ENCODE measurements around the gene SHKBP1. TPM values are rescaled to one million over a fixed set of nuclear protein-coding genes. Genes with fewer than 3 reads are reported as not detected.
A peak's percentile ranks its signal among the peaks of the same experiment; 100 is the strongest.

Gene SHKBP1
- total and polyA plus RNA-seq, 9 of the 15 experiments (the other 6 are each of a cell fraction or from before 2014, with no cell fraction given), result 1.2 to 58.1 (median 22.3) TPM

DNA sequence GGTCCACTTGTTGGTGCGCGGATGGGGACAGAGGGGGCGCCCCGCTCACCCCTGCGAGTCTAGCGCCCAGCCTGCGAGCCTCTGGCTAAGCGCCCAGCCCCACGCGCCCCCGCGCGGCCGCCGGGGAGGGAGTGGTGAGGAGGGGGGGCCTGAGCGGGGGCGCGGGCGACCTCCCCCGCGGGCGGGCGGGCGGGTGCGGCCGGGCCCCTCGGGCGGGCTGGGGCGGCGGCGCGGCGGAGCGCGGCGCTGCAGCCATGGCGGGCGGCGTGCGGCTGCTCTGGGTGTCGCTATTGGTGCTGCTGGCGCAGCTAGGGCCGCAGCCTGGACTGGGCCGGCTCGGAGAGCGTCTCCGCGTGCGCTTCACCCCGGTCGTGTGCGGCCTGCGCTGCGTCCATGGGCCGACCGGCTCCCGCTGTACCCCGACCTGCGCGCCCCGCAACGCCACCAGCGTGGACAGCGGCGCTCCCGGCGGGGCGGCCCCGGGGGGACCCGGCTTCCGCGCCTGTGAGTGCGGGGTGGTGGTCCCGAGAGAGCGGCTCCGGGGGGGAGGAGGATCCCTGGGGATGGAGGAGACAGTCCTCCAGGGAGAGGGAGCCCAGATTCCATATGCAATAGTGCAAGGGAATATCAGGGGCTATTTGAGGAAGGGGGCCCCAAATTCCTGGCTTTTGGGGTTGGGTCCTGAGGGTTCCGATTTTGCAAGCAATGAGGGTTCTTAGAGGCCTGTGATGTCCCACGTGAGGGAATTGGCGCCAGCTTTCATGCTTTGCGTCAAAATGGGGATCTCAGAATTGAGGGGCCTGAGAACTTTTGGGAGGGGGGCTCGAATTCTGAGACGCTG lies 24.7 kb downstream of the SHKBP1 start, which contains the start of gene LTBP4 (continued):
- TF ChIP-seq ZC3H4 (CRISPR knock-in tag; IDR thresholded peaks at IDR 0.05; ENCODE audit: borderline replicate concordance) (no peak), USF1 (CRISPR knock-in tag; IDR thresholded peaks at IDR 0.05) (peak; percentile 39; the same call in 1 of the 2 replicates), PHF20 (IDR thresholded peaks at IDR 0.05; ENCODE audit: partially characterized antibody) (no peak), SP1 (CRISPR knock-in tag; IDR thresholded peaks at IDR 0.05) (no peak; the same call in 1 of the 2 replicates), CCNT2 (IDR thresholded peaks at IDR 0.05; ENCODE audit: borderline replicate concordance, extremely low read depth, insufficient read length, low read depth, low read length) (peak; percentile 80), THRAP3 (IDR thresholded peaks at IDR 0.05; ENCODE audit: borderline replicate concordance) (no peak), JUND (IDR thresholded peaks at IDR 0.05; ENCODE audit: borderline replicate concordance, low read depth, low read length) (no peak), JUND (tag; IDR thresholded peaks at IDR 0.05; ENCODE audit: borderline replicate concordance, low read depth, low read length) (no peak), TCF7 (IDR thresholded peaks at IDR 0.05; ENCODE audit: borderline replicate concordance) (no peak), ZNF511 (CRISPR knock-in tag; IDR thresholded peaks at IDR 0.05) (no peak), NFIC (IDR thresholded peaks at IDR 0.05) (peak; percentile 90), TFAP4 (CRISPR knock-in tag; IDR thresholded peaks at IDR 0.05; ENCODE audit: borderline replicate concordance) (0 out of 2 replicates have a peak, but pooled peaks have one; percentile 26), BDP1 (IDR thresholded peaks at IDR 0.05; ENCODE audit: insufficient read depth, insufficient read length) (no peak), MAFG (tag; conservative IDR thresholded peaks at IDR 0.05) (no peak), HDAC8 (tag; IDR thresholded peaks at IDR 0.05) (no peak), ZNF785 (CRISPR knock-in tag; IDR thresholded peaks at IDR 0.05) (no peak), DPF2 (IDR thresholded peaks at IDR 0.05) (no peak), FOXP1 (CRISPR knock-in tag; IDR thresholded peaks at IDR 0.05) (no peak)
- TF ChIP-seq, protein P1, sequence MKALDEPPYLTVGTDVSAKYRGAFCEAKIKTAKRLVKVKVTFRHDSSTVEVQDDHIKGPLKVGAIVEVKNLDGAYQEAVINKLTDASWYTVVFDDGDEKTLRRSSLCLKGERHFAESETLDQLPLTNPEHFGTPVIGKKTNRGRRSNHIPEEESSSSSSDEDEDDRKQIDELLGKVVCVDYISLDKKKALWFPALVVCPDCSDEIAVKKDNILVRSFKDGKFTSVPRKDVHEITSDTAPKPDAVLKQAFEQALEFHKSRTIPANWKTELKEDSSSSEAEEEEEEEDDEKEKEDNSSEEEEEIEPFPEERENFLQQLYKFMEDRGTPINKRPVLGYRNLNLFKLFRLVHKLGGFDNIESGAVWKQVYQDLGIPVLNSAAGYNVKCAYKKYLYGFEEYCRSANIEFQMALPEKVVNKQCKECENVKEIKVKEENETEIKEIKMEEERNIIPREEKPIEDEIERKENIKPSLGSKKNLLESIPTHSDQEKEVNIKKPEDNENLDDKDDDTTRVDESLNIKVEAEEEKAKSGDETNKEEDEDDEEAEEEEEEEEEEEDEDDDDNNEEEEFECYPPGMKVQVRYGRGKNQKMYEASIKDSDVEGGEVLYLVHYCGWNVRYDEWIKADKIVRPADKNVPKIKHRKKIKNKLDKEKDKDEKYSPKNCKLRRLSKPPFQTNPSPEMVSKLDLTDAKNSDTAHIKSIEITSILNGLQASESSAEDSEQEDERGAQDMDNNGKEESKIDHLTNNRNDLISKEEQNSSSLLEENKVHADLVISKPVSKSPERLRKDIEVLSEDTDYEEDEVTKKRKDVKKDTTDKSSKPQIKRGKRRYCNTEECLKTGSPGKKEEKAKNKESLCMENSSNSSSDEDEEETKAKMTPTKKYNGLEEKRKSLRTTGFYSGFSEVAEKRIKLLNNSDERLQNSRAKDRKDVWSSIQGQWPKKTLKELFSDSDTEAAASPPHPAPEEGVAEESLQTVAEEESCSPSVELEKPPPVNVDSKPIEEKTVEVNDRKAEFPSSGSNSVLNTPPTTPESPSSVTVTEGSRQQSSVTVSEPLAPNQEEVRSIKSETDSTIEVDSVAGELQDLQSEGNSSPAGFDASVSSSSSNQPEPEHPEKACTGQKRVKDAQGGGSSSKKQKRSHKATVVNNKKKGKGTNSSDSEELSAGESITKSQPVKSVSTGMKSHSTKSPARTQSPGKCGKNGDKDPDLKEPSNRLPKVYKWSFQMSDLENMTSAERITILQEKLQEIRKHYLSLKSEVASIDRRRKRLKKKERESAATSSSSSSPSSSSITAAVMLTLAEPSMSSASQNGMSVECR (CRISPR knock-in tag; IDR thresholded peaks at IDR 0.05), result no peak

All from K562 (cell line).